Mammary epithelial cell (primary cell): ENCODE data around the gene ARHGAP26.

Experiments used
- CTCF ChIP-seq, 2 donors: IDR thresholded peaks in 1 of 2; conservative IDR thresholded peaks in 1 of 2; 2 replicates each; pipeline ENCODE4 v1.5.1; 2011 to 2012; ENCODE audit warnings: inconsistent platforms in 2 of 2, low read length in 2 of 2, mild to moderate bottlenecking in 2 of 2, control low read depth in 1 of 2, low read depth in 1 of 2; ENCODE audit not compliant: insufficient read depth in 1 of 2; ENCODE audit errors: extremely low read depth in 1 of 2
- EZH2 ChIP-seq: IDR thresholded peaks from 2 replicates; pipeline ENCODE4 v1.6.1; 2012; ENCODE audit warnings: low read length, inconsistent platforms, borderline replicate concordance

GRCh38 chr5:142911170-142911569 is 141.0 kb downstream of the ARHGAP26 start:
- TF ChIP-seq CTCF (conservative IDR thresholded peaks at IDR 0.05 in 1 of 2, IDR thresholded peaks at IDR 0.05 in 1 of 2; ENCODE audit: extremely low read depth in 1 of 2, insufficient read depth in 1 of 2, low read depth in 1 of 2, low read length in 2 of 2) (no peak), EZH2 (no peak)
